ENCODE data around the gene LIX1L.

- TF ChIP-seq, protein P1, sequence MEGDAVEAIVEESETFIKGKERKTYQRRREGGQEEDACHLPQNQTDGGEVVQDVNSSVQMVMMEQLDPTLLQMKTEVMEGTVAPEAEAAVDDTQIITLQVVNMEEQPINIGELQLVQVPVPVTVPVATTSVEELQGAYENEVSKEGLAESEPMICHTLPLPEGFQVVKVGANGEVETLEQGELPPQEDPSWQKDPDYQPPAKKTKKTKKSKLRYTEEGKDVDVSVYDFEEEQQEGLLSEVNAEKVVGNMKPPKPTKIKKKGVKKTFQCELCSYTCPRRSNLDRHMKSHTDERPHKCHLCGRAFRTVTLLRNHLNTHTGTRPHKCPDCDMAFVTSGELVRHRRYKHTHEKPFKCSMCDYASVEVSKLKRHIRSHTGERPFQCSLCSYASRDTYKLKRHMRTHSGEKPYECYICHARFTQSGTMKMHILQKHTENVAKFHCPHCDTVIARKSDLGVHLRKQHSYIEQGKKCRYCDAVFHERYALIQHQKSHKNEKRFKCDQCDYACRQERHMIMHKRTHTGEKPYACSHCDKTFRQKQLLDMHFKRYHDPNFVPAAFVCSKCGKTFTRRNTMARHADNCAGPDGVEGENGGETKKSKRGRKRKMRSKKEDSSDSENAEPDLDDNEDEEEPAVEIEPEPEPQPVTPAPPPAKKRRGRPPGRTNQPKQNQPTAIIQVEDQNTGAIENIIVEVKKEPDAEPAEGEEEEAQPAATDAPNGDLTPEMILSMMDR (IDR thresholded peaks at IDR 0.05): no peak
- TF ChIP-seq POLR2A (IDR thresholded peaks at IDR 0.05): no peak
These were observed 30.1 kb upstream of the LIX1L start for GRCh38 chr1:145987926-145988325.

Data from right lobe of liver (tissue), 4 donors.